ENCODE measurements around the gene COL4A6.

- TF ChIP-seq CTCF (IDR thresholded peaks at IDR 0.05) (no peak), POLR2A (IDR thresholded peaks at IDR 0.05) (no peak), POLR2AphosphoS5 (IDR thresholded peaks at IDR 0.05) (no peak)
Measured at GRCh38 chrX:108268434-108269080, 169.7 kb downstream of the COL4A6 start.

All from breast epithelium (tissue), 3 donors.